Measurements from ENCODE around the gene MYBBP1A.

- TF ChIP-seq CTCF (IDR thresholded peaks at IDR 0.05), result no peak
- TF ChIP-seq ZFX (IDR thresholded peaks at IDR 0.05; ENCODE audit: borderline replicate concordance), result no peak
These were observed 49.0 kb upstream of the MYBBP1A start for GRCh38 chr17:4604111-4604644.

Data from 22Rv1 (cell line).